ENCODE data around the gene CXCL13.

The CXCL13 gene

DNA sequence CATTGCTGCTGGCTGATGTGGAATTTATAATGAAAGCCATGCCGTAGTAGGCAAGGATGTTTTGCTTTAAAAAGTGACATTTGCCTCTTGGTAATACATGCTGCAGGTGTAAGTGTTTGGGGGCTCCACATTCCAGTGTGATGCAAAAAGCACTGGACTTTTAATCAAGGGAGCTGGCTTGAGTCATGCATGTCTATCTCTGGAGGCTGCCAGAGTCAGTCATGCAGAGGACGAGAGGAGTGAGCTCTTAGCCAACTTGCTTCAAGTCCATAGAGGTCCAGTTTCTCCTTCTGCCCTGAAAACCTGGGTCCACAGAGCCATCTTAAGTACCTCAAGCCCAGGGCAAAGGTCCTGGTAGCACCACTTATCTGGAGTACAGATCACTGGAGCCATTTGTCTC lies 11.6 kb upstream of the CXCL13 start:
- POLR2A ChIA-PET: no interaction called here
- Histone ChIP-seq H3K4me1 (ENCODE audit: control insufficient read depth, insufficient read depth, low read length) (no peaks in the 10 kb centered on the region), H3K27ac (ENCODE audit: extremely low read depth, low read depth, low read length) (no peak overlapping the region), H3K9me3 (ENCODE audit: control insufficient read depth, insufficient read depth, low read depth, low read length) (no peaks in the 10 kb centered on the region), H3K36me3 (ENCODE audit: control insufficient read depth in 2 of 2, insufficient read depth in 1 of 2, low read length in 2 of 2) (no peaks in the 10 kb centered on the region), H3K4me3 (ENCODE audit: low read depth, low read length) (no peak overlapping the region)
- CTCF ChIA-PET: interaction anchor here (1.0 to 1.2 kb wide), 2 partner anchors 129 to 209 kb away, joined by 3 read pairs; no protein-coding TSS in a partner anchor
- TF ChIP-seq SETDB1 (IDR thresholded peaks at IDR 0.05; ENCODE audit: insufficient read length, low read length): no peak
- TF ChIP-seq ZNF223 (tag by site-specific recombination; IDR thresholded peaks at IDR 0.05): no peak
- no peak for TF ChIP-seq ZNF391 (tag by site-specific recombination; IDR thresholded peaks at IDR 0.05; ENCODE audit: borderline replicate concordance, low read depth)

DNA sequence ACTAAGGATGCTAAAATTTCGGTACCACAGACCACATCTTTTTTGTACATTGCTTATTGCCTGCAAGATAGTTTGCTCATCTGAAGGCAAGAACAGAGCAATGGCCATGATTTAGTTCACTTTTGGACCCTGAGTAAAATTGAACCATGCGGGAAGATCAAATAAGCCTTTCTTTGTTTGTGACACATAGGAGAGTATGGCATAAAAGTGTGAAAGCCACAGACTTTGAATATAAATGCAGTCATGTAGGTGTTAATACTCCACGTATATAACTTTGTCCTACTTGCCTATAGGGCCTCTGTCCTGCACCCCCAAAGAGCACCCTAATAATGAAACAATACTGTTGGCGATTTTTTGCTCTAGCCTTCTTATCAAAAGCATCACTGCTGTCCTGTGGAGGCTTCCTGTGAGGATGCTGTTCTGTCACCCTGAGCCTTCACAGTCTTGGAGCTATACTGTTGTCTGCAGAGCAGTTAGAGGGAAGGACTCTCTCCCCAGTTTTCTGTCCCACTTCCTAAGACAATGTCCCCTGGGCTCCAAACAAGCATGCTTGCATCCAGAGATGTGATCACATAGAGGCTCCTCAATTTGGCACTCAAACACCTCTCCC lies 10.2 kb upstream of the CXCL13 start:
- Histone ChIP-seq H3K27ac (ENCODE audit: extremely low read depth, low read depth, low read length) (no peak overlapping the region), H3K4me3 (ENCODE audit: low read depth, low read length) (no peak overlapping the region), H3K36me3 (ENCODE audit: control insufficient read depth in 2 of 2, insufficient read depth in 1 of 2, low read length in 2 of 2) (no peaks in the 10 kb centered on the region), H3K4me1 (ENCODE audit: control insufficient read depth, insufficient read depth, low read length) (no peaks in the 10 kb centered on the region), H3K9me3 (ENCODE audit: control insufficient read depth, insufficient read depth, low read depth, low read length) (no peaks in the 10 kb centered on the region)
- CTCF ChIA-PET: interaction anchor here (0.7 to 2.0 kb wide), 2 partner anchors 122 to 278 kb away, joined by 3 to 7 read pairs; no protein-coding TSS in a partner anchor
- POLR2A ChIA-PET: no interaction called here
- no peak for TF ChIP-seq ZNF792 (tag by site-specific recombination; IDR thresholded peaks at IDR 0.05)
- TF ChIP-seq, protein P1, sequence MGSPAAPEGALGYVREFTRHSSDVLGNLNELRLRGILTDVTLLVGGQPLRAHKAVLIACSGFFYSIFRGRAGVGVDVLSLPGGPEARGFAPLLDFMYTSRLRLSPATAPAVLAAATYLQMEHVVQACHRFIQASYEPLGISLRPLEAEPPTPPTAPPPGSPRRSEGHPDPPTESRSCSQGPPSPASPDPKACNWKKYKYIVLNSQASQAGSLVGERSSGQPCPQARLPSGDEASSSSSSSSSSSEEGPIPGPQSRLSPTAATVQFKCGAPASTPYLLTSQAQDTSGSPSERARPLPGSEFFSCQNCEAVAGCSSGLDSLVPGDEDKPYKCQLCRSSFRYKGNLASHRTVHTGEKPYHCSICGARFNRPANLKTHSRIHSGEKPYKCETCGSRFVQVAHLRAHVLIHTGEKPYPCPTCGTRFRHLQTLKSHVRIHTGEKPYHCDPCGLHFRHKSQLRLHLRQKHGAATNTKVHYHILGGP (tag by site-specific recombination; IDR thresholded peaks at IDR 0.05): no peak
- no peak for TF ChIP-seq ZNF600 (tag by site-specific recombination; IDR thresholded peaks at IDR 0.05)
- TF ChIP-seq KLF1 (tag by site-specific recombination; IDR thresholded peaks at IDR 0.05): no peak
- no peak for TF ChIP-seq ZNF549 (tag by site-specific recombination; IDR thresholded peaks at IDR 0.05)
- TF ChIP-seq TRIM28 (IDR thresholded peaks at IDR 0.05; ENCODE audit: borderline replicate concordance, low read length): no peak
- no peak for TF ChIP-seq ZNF214 (tag by site-specific recombination; IDR thresholded peaks at IDR 0.05; ENCODE audit: borderline replicate concordance)

DNA sequence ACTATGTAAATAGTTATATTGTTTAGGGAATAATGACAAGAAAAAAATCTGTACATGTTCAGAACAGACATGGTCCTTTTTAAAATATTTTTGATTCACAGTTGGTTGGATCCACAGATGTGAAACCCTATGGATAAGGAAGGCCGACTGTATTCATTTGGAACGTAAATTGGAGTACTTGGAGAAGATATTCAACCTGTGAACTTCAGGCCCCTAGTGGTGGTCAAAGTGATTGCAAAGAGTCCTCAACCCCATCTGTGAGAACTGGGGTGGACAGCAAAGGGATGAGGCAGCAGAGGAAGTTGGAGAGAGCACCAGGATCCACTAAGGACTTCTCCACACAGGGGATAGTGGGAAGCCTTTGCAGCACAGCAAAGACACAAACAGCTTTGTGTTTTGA lies 6.2 kb upstream of the CXCL13 start:
- Histone ChIP-seq H3K4me3 (ENCODE audit: low read depth, low read length) (no peak overlapping the region), H3K9me3 (ENCODE audit: control insufficient read depth, insufficient read depth, low read depth, low read length) (no peaks in the 10 kb centered on the region), H3K27ac (ENCODE audit: extremely low read depth, low read depth, low read length) (no peak overlapping the region), H3K4me1 (ENCODE audit: control insufficient read depth, insufficient read depth, low read length) (no peaks in the 10 kb centered on the region), H3K36me3 (ENCODE audit: control insufficient read depth in 2 of 2, insufficient read depth in 1 of 2, low read length in 2 of 2) (no peaks in the 10 kb centered on the region)
- TF ChIP-seq ZNF391 (tag by site-specific recombination; IDR thresholded peaks at IDR 0.05; ENCODE audit: borderline replicate concordance, low read depth) (no peak), KLF16 (tag by site-specific recombination; IDR thresholded peaks at IDR 0.05) (no peak), ZNF114 (tag by site-specific recombination; IDR thresholded peaks at IDR 0.05) (no peak)
- TF ChIP-seq, protein P2, sequence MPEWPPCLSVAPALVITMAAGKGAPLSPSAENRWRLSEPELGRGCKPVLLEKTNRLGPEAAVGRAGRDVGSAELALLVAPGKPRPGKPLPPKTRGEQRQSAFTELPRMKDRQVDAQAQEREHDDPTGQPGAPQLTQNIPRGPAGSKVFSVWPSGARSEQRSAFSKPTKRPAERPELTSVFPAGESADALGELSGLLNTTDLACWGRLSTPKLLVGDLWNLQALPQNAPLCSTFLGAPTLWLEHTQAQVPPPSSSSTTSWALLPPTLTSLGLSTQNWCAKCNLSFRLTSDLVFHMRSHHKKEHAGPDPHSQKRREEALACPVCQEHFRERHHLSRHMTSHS (tag by site-specific recombination; IDR thresholded peaks at IDR 0.05): no peak
- TF ChIP-seq, protein P3, sequence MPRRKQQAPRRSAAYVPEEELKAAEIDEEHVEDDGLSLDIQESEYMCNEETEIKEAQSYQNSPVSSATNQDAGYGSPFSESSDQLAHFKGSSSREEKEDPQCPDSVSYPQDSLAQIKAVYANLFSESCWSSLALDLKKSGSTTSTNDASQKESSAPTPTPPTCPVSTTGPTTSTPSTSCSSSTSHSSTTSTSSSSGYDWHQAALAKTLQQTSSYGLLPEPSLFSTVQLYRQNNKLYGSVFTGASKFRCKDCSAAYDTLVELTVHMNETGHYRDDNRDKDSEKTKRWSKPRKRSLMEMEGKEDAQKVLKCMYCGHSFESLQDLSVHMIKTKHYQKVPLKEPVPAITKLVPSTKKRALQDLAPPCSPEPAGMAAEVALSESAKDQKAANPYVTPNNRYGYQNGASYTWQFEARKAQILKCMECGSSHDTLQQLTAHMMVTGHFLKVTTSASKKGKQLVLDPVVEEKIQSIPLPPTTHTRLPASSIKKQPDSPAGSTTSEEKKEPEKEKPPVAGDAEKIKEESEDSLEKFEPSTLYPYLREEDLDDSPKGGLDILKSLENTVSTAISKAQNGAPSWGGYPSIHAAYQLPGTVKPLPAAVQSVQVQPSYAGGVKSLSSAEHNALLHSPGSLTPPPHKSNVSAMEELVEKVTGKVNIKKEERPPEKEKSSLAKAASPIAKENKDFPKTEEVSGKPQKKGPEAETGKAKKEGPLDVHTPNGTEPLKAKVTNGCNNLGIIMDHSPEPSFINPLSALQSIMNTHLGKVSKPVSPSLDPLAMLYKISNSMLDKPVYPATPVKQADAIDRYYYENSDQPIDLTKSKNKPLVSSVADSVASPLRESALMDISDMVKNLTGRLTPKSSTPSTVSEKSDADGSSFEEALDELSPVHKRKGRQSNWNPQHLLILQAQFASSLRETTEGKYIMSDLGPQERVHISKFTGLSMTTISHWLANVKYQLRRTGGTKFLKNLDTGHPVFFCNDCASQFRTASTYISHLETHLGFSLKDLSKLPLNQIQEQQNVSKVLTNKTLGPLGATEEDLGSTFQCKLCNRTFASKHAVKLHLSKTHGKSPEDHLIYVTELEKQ (tag by site-specific recombination; IDR thresholded peaks at IDR 0.05; ENCODE audit: borderline replicate concordance): no peak
- TF ChIP-seq, protein P4, sequence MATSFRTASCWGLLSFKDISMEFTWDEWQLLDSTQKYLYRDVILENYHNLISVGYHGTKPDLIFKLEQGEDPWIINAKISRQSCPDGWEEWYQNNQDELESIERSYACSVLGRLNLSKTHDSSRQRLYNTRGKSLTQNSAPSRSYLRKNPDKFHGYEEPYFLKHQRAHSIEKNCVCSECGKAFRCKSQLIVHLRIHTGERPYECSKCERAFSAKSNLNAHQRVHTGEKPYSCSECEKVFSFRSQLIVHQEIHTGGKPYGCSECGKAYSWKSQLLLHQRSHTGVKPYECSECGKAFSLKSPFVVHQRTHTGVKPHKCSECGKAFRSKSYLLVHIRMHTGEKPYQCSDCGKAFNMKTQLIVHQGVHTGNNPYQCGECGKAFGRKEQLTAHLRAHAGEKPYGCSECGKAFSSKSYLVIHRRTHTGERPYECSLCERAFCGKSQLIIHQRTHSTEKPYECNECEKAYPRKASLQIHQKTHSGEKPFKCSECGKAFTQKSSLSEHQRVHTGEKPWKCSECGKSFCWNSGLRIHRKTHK (tag by site-specific recombination; IDR thresholded peaks at IDR 0.05): no peak
- POLR2A ChIA-PET: no interaction called here
- CTCF ChIA-PET: interaction anchor here (0.7 to 2.4 kb wide), 15 partner anchors 9 to 495 kb away, joined by 3 to 15 read pairs (median 4); no protein-coding TSS in a partner anchor

All from HEK293 (cell line).